Type B pancreatic cell (in vitro differentiated cells): Measurements from ENCODE around the gene POU2F2. TPM values are rescaled to one million over a fixed set of nuclear protein-coding genes. Genes with fewer than 3 reads are reported as not detected.

ENCODE experiments used
- DNase-seq: peaks from one replicate; pipeline ENCODE4 v3.0.0; 2021; ENCODE audit warnings: mixed read lengths; ENCODE audit not compliant: unreplicated experiment; ENCODE audit errors: extremely low spot score
- H3K27ac Mint-ChIP-seq: 2 replicates; pipeline ENCODE4 v1.8.0; 2021; ENCODE audit warnings: mild to moderate bottlenecking, mixed read lengths
- H3K27me3 Mint-ChIP-seq: 2 replicates; pipeline ENCODE4 v1.8.0; 2021; ENCODE audit warnings: mixed read lengths
- H3K36me3 Mint-ChIP-seq: 2 replicates; pipeline ENCODE4 v1.8.0; 2021; ENCODE audit warnings: mixed read lengths
- H3K4me1 Mint-ChIP-seq: one replicate; pipeline ENCODE4 v1.8.0; 2021; ENCODE audit warnings: mixed read lengths; ENCODE audit not compliant: unreplicated experiment
- H3K4me3 Mint-ChIP-seq: 2 replicates; pipeline ENCODE4 v1.8.0; 2021; ENCODE audit warnings: mild to moderate bottlenecking, mixed read lengths
- H3K9me3 Mint-ChIP-seq: 2 replicates; pipeline ENCODE4 v1.8.0; 2021; ENCODE audit warnings: mixed read lengths
- total RNA-seq: library from RNA; stranded (reverse); gene quantifications from 2 replicates; pipeline ENCODE4 v1.2.1, GENCODE V29; 2021; ENCODE audit warnings: low replicate concordance
- TF ChIP-seq, protein P1 (sequence below): fragments of 200-600 bp; sonication (generic); conservative IDR thresholded peaks from 2 replicates; pipeline ENCODE4 v1.5.0; 2021; ENCODE audit warnings: antibody characterized with exemption, mild to moderate bottlenecking

POU2F2 gene
- total RNA-seq, 1 donor from 2014 or later: 1.7 TPM

DNA sequence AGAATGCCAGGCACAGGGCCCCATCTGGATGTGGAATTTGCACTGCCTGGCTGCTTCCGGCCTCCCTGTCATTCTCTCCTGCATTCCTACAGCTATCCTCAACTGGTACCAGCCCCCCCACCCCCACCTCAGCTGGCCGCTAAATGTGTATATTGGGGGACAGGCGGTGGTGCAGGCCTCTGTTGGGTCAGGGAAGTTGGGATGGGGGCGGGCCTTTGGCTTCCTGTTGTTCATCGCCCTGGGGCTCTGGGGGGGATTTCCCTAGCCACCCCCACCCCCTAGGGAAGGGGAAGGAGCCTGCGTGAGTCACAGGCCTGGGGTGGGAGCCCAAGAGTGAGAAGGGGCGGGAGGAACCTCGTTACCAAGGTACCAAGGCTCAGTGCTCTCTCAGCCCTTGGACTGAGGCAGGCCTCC, 10.6 kb downstream of the POU2F2 start:
- no peaks in the 10 kb centered on the region for H3K4me1 Mint-ChIP-seq
- DNase-seq: no peak
- TF ChIP-seq, protein P1, sequence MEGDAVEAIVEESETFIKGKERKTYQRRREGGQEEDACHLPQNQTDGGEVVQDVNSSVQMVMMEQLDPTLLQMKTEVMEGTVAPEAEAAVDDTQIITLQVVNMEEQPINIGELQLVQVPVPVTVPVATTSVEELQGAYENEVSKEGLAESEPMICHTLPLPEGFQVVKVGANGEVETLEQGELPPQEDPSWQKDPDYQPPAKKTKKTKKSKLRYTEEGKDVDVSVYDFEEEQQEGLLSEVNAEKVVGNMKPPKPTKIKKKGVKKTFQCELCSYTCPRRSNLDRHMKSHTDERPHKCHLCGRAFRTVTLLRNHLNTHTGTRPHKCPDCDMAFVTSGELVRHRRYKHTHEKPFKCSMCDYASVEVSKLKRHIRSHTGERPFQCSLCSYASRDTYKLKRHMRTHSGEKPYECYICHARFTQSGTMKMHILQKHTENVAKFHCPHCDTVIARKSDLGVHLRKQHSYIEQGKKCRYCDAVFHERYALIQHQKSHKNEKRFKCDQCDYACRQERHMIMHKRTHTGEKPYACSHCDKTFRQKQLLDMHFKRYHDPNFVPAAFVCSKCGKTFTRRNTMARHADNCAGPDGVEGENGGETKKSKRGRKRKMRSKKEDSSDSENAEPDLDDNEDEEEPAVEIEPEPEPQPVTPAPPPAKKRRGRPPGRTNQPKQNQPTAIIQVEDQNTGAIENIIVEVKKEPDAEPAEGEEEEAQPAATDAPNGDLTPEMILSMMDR: no peak
- peaks cover 32% of the 10 kb centered on the region for H3K27me3 Mint-ChIP-seq
- H3K9me3 Mint-ChIP-seq: no peaks in the 10 kb centered on the region
- no peaks in the 10 kb centered on the region for H3K36me3 Mint-ChIP-seq
- H3K27ac Mint-ChIP-seq: no peak overlapping the region
- no peak overlapping the region for H3K4me3 Mint-ChIP-seq

DNA sequence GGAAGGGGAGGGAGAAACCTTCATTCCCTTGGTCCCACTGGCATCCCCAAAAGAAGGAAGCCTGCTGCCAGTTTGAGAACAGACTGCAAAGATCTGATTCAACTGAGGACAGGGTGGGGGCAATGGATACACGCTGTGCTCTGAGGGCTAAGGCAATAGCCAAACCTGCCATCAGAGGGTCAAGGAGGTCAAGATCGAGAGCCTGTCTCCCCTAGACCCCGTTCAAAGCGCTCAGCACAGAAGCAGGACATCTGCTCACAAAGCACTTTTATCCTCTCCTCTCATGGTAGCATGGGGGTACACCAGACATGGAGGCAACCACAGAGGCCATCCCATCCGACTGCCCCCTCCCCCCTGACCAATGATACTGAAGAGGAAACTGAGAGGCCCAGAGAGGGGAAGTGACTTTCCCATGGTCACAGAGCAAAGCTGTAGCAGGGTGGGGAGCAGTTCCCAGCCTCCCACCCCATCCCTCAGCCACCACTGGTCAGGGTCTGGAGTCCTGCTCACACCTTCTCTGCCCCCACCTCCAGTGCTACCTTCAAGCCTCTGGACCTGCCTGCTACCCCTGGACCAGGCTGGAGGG, 11.1 kb downstream of the POU2F2 start:
- no peak overlapping the region for H3K27ac Mint-ChIP-seq
- no peak overlapping the region for H3K4me3 Mint-ChIP-seq
- H3K9me3 Mint-ChIP-seq: no peaks in the 10 kb centered on the region
- TF ChIP-seq, protein P1: no peak
- DNase-seq: no peak
- H3K27me3 Mint-ChIP-seq: peaks cover 32% of the 10 kb centered on the region
- no peaks in the 10 kb centered on the region for H3K36me3 Mint-ChIP-seq
- H3K4me1 Mint-ChIP-seq: no peaks in the 10 kb centered on the region

DNA sequence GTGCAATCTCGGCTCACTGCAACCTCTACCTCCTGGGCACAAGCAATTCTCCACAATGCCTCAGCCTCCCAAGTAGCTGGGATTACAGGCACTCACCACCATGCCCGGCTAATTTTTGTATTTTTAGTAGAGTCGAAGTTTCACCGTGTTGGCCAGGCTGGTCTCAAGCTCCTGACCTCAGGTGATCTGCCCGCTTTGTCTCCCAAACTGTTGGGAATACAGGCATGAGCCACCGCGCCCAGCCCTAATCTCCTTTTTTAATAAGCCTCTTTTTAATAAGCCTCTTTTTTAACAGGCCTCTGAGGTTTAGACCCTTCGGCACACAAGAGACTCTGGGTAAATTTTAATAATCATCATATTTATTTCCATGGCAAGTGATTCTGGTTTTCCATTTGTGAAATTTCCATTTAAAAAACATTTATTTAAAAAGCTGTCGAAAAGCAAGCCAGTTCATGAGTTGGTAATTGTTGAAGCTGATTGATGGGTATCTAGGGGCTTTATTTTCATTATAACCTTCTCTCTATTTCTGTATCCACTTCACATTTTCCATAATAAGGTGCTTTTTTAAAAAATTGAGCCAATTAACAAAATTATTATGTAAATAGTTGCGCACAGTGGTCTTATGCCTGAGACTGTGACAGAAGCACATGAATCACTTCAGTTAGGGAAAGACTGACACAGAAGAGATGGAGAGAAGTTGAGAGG, 11.8 kb downstream of the POU2F2 start:
- H3K36me3 Mint-ChIP-seq: no peaks in the 10 kb centered on the region
- H3K27me3 Mint-ChIP-seq: peaks cover 31% of the 10 kb centered on the region
- H3K9me3 Mint-ChIP-seq: no peaks in the 10 kb centered on the region
- no peak for DNase-seq
- no peaks in the 10 kb centered on the region for H3K4me1 Mint-ChIP-seq
- no peak overlapping the region for H3K4me3 Mint-ChIP-seq
- TF ChIP-seq, protein P1: no peak
- no peak overlapping the region for H3K27ac Mint-ChIP-seq

DNA sequence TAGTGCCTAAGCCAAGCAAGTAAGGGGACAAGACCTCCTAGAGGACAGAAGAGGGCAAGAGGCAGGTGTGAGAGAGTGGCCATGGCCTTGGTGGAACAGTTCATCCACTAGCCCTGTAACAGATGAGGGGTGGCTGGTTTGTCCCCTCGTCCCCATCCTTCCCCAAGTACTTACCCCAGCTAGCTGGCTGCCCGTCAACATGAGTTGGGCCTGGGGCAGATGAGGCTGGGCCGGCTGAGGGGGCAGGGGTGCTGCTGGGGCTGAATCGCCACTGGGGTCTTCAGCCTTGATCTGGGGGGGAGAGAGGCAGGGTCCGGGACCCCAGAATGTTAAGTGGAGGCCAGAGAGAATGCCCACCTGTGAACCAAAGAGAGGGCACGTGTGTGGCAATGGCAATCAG, 15.2 kb downstream of the POU2F2 start:
- DNase-seq: no peak
- Mint-ChIP-seq H3K36me3 (no peaks in the 10 kb centered on the region), H3K4me1 (peaks cover 5% of the 10 kb centered on the region), H3K4me3 (no peak overlapping the region), H3K27ac (no peak overlapping the region), H3K9me3 (no peaks in the 10 kb centered on the region), H3K27me3 (peaks cover 30% of the 10 kb centered on the region)
- TF ChIP-seq, protein P1: no peak

DNA sequence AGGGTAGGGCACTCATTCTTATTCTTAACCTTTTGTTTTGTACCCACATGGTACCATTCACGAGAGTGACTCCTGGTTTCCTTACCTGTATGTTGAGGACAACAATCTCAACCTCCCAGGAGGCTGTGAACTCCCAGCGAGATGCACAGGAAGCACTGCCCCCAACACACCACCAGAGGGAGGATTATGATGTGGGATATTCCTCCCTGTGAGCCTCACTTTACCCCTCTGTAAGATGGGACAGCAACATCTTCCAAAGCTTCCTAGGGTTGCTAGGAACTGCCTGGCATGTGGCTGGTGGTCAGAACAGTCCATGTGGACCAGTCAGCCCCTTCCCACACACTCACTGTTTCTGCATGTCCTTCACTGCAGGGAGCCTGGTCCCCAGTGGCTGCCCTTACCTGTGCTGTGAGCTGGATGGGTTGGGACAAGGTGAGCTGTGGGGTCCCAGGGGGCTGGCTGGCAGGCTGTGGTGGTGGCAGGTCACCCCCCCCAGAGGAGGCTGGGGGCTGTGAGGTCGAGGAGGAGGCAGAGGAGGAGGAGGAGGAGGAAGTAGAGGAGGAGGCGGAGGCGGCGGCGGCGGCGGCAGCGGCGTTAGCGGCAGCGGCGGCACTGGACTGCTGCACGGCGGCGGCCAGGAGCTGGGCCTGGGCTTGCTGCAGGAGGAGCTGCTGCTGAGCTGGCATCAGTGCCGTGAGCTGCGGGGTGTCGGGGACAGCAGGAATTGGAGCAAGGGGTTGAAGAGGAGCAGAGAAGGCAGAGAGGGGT, 15.8 kb downstream of the POU2F2 start:
- peaks cover 31% of the 10 kb centered on the region for H3K27me3 Mint-ChIP-seq
- no peak overlapping the region for H3K27ac Mint-ChIP-seq
- DNase-seq: no peak
- no peak overlapping the region for H3K4me3 Mint-ChIP-seq
- H3K4me1 Mint-ChIP-seq: peaks cover 5% of the 10 kb centered on the region
- TF ChIP-seq, protein P1: peak; percentile 35
- H3K9me3 Mint-ChIP-seq: no peaks in the 10 kb centered on the region
- no peaks in the 10 kb centered on the region for H3K36me3 Mint-ChIP-seq
